Activated naive CD4-positive, alpha-beta T cell treated with anti-CD3 and anti-CD28 coated beads, Interleukin-2, amount 50 U/mL, for 72 hours (primary cell): ENCODE measurements around the gene RFTN1. TPM values are rescaled to one million over a fixed set of nuclear protein-coding genes. Genes with fewer than 3 reads are reported as not detected.
A peak's percentile ranks its signal among the peaks of the same experiment; 100 is the strongest.
"Not testable (repeated sequence)": the region's sequence is repeated elsewhere in the genome, so short reads cannot be mapped to it uniquely, and the experiment has no call there.

Source experiments
- ATAC-seq, 2 donors: fragments of 150-1000 bp; cut with Tn5 transposase; 2 replicates each; pipeline ENCODE4 v1.10.0; 2021; ENCODE audit warnings: mild to moderate bottlenecking in 2 of 2, moderate library complexity in 2 of 2
- DNase-seq, 2 donors: peaks; one replicate each; pipeline ENCODE4 v3.0.0; 2021 to 2022; ENCODE audit warnings: low spot score in 2 of 2
- H3K27ac Mint-ChIP-seq, 2 donors: one replicate each; pipeline ENCODE4 v1.8.0; 2022; ENCODE audit warnings: mild to moderate bottlenecking in 2 of 2, mixed read lengths in 2 of 2
- H3K36me3 Mint-ChIP-seq, 2 donors: one replicate each; pipeline ENCODE4 v1.8.0; 2022; ENCODE audit warnings: mixed read lengths in 2 of 2
- H3K9me3 Mint-ChIP-seq, 2 donors: one replicate each; pipeline ENCODE4 v1.8.0; 2022; ENCODE audit warnings: mixed read lengths in 2 of 2
- total RNA-seq, 2 donors: library from RNA; stranded (reverse); gene quantifications; one replicate each; pipeline ENCODE4 v1.2.3, GENCODE V29; 2022

RFTN1 gene
- total RNA-seq, 2 donors from 2014 or later = 94.3 to 111 TPM

DNA sequence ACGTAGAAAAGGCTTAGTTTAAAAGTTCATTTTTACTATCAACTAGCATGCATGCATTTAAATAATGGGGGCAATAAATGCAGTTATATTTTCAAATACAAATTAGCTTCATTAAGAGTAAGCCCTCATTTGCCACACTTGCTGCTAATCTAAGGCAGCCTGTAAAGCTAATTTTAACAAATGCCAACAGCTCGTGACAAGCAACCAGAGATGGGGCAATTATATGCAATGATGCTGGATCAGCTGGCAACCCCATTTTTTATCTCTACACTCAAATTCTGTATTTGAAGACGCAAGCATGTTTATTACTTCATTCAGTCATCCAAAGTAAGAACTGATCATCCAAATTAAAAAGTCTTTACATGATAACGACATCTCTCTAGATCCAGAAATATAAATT, 12.1 kb downstream of the RFTN1 start:
- no peak overlapping the region for H3K27ac Mint-ChIP-seq
- no peak for ATAC-seq
- H3K9me3 Mint-ChIP-seq = peaks cover 0 to 6% of the 10 kb centered on the region in 2 donors
- no peak for DNase-seq
- H3K36me3 Mint-ChIP-seq = peaks cover 29 to 74% of the 10 kb centered on the region in 2 donors

DNA sequence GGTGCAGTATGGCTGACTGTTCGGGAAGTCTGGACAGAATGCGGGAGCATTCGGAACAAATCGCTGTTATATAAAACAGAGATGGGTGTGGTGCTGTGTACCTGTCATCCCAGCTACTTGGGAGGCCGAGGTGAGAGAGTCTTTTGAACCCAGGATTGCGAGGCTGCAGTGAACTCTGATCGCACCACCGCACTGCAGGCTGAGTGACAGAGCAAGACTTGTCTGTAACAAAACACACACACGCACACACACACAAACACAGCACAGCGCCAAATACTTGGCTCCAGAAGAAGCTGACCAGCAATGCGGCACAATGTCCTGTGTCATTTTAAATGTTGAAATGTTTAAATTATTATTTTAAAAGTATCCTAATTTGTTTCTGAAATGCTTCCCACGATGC, 12.6 kb downstream of the RFTN1 start:
- DNase-seq (no peak), ATAC-seq (no peak)
- Mint-ChIP-seq H3K27ac (no peak overlapping the region), H3K36me3 (peaks cover 25 to 70% of the 10 kb centered on the region in 2 donors), H3K9me3 (peaks cover 0 to 6% of the 10 kb centered on the region in 2 donors)

DNA sequence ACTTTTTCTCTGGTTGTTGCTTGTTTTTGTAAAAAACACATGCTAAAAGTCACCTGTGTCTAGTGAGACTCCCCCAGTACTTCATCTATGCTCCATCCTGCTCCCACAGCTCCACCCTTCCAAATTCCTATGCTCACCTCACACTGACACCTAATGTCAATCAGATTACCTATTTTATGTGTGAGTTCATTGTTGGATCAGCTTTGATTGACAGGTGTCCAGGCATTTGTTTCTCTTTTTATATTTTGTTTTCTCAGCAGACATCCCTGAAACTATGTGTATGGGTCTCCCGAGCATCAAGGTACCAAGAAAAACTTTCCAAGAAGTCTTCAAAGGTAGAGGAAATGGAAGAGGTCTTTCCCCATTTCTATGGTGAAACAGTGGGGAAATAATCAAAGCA, 13.4 kb downstream of the RFTN1 start:
- Mint-ChIP-seq H3K27ac (no peak overlapping the region), H3K36me3 (peaks cover 19 to 62% of the 10 kb centered on the region in 2 donors), H3K9me3 (peaks cover 0 to 3% of the 10 kb centered on the region in 2 donors)
- no peak for DNase-seq
- no peak for ATAC-seq

DNA sequence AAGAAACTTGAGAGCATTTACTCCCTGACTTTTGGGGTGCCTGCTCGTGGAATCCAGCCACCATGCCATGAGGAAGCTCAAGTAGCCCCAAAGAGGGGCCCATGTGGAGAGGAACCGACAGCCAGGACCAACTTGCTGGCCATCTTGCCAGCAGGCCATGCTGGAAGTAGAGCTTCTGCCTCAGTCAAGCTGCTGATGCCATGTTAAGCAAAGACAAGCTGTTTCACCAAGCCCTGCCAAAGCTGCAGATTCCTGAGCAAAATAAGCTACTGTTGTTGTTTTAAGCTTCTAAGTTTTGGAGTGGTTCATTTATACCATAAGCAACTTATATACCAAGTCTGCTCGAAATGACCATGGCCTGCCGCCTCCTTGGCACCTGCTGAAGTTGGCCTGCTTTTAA, 14.1 kb downstream of the RFTN1 start:
- no peak for ATAC-seq
- no peak for DNase-seq
- Mint-ChIP-seq H3K36me3 (peaks cover 19 to 59% of the 10 kb centered on the region in 2 donors), H3K9me3 (peaks cover 0 to 3% of the 10 kb centered on the region in 2 donors), H3K27ac (no peak overlapping the region)

DNA sequence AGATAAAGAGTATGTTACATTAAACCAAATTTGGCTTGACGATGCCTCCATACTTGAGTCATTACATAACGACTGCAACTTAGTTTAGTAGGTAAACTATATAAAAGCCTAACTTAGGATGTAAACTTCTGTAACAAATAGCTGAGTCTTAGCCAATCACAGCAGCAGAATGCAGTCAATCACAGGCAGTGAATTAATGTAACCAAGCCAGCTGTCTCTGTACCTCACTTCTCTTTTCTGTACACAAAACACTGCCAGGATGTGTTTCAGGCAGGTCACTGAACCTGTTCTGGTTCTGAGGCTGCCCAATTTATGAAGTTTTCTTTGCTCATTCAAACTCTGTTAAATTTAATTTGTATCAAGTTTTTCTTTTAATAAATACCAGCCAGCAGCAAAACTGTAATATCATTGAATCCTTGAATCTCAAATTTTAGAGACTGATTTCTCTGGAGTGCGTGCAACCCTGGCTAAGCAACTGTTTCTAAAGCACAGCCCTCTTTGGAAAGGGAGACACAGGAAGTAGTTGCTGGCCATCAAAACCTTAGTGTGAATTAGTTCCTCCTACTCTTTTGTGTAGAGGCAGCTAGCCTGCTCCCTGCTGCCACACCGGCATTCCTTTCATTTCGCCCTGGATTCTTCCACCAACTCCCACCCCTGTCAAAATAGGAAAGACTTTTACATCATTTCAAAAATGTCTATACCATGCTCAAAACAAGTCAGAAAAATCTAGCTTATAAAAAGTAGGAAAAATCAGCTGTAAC, 15.2 kb downstream of the RFTN1 start:
- H3K36me3 Mint-ChIP-seq = peaks cover 20 to 63% of the 10 kb centered on the region in 2 donors
- DNase-seq = no peak
- peak overlapping the region in 1 of 2 donors; percentile 15 for H3K27ac Mint-ChIP-seq

DNA sequence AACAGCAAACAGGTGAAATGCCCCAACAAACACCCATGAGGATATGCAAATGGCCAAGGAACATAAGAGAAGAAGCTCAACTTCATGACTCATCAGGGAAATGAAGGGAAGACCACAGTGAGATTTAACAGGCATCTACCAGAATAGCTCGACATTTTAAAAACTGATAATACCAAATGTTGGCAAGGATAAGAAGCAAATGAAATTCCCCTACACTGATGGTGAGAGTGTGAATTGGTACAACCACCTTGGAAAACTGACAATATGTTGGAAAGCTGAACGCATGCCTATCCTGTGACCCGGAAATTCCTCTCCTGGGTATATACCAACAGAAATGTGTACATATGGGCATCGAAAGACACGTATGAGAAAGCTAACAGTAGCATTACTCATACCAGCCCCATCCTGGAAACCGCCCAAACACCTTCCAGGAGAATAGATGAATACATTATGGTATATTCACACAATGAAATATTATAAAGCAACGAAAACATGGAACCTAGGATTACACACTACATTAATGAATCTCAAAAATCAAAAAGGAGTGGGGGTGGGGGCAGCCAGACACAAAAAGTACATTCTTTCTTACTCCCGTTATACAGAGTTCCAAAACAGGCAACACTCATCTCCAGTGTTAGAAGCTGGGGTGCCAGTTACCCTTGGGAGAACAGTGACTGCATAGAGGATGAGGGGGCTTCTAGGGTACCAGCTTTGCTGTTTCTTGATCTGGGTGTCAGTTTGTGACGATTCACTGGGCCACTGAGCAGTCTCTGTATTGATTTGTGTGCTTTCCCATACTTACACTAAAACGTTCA, 16.9 kb downstream of the RFTN1 start:
- ATAC-seq (peak; percentile 86 to 90), DNase-seq (no peak)
- Mint-ChIP-seq H3K9me3 (peaks cover 0 to 3% of the 10 kb centered on the region in 2 donors), H3K27ac (peak overlapping the region; percentile 62 to 77), H3K36me3 (peaks cover 31 to 60% of the 10 kb centered on the region in 2 donors)

More for the DNA sequence above, 15.2 kb downstream of the RFTN1 start:
- H3K9me3 Mint-ChIP-seq = peaks cover 0 to 3% of the 10 kb centered on the region in 2 donors
- ATAC-seq = no peak

DNA sequence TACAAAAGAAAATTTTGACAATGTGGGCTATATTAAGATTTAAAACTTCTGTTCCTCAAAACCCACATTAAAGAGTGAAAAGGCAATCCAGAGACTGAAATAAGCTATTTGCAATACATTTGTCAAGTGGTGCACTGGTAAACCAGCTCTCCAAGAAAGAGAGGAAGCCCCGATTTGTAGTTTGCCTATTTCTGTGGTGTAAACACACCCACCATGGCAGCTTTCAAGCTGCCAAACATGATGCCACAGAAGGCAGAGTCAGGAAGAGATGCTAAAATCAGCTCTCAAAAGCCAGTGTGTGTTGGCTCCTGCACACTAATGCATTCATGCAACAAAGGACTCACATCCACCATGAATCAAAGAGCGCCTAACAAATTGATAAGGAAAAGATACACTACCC, 17.5 kb downstream of the RFTN1 start:
- DNase-seq = no peak
- peaks cover 35 to 64% of the 10 kb centered on the region in 2 donors for H3K36me3 Mint-ChIP-seq
- peaks cover 0 to 3% of the 10 kb centered on the region in 2 donors for H3K9me3 Mint-ChIP-seq
- peak overlapping the region in 1 of 2 donors; percentile 77 for H3K27ac Mint-ChIP-seq
- ATAC-seq = no peak

DNA sequence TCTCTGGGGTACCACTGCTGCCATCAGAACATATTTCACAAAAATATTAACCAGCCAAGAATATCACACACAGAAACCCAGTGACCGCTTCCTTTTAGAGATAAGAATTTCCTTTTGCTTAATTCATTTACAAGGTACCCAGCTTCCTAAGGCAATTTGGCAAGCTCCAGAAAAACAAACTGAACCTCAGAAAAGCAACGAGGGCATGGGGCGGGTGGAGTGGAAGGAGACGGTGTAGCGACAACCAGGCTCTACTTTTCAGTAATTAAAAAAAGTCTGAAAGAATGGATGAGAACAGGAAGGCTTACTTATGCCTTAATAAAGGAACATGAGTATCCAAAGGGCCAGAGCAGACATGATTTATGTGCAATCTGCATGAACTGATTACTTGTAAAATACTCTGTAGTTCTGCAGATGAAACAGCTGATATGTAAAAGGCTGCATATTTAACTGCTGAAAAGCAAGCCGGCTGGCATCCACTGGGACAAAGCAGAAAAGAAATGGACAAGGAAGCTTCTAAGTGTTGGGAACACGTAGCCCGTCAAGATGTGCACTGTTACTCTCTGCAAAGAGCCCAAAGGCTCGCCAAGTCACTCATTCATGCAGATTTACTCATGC, 18.6 kb downstream of the RFTN1 start:
- Mint-ChIP-seq H3K27ac (peak overlapping the region in 1 of 2 donors; percentile 77), H3K9me3 (no peaks in the 10 kb centered on the region)

DNA sequence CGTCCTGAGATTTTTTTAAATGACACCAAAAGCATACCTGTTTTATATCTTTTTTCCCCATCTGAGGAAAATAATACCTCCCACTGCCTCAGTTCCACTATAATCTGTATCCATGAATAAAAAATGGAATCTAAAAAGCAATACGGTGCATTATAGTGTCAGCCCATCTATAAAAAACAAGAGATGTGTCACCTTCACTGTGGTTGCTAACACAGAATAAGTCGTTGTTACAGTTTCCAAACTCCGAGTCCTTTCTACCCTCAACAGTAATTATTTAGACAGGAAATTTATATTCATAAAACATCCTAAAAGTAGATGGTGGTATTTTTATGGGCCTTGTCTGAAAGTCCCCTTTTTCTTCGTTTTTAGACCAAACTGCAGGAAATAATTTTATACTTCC, 19.4 kb downstream of the RFTN1 start:
- DNase-seq = no peak
- Mint-ChIP-seq H3K9me3 (no peaks in the 10 kb centered on the region), H3K36me3 (peaks cover 41 to 67% of the 10 kb centered on the region in 2 donors), H3K27ac (peak overlapping the region; percentile 52 to 77)
- no peak for ATAC-seq

More for the DNA sequence above, 18.6 kb downstream of the RFTN1 start:
- DNase-seq = no peak
- peaks cover 34 to 63% of the 10 kb centered on the region in 2 donors for H3K36me3 Mint-ChIP-seq
- no peak for ATAC-seq

DNA sequence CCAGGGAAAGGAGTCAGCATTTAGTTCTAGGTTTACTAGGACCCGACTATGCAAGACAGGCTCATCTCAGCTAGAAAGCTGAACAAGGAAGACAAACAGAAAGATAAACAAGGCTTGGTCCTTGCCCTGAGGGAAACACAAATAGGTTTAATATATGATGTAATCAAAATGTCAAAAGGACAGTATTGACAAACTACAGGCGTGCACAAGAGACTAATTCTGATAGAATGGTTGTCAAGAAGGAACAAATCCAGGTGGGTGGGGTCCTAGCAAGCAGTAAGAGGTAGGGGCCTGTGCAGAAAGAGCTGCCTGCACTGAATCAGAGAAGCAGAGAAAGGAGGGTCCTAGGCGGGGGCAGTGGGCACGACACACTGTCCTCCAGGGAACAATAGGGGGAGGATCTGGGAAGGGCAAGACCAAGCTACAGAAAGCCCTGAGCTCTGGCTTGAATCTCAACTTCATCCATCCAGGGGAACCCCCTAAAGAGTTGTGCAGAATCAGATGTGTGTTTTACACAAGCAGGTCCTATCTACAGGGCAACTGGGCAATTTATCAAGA, 23.4 kb downstream of the RFTN1 start:
- DNase-seq = no peak
- no peak for ATAC-seq
- H3K27ac Mint-ChIP-seq = peak overlapping the region in 1 of 2 donors; percentile 39
- no peaks in the 10 kb centered on the region for H3K9me3 Mint-ChIP-seq
- peaks cover 48 to 85% of the 10 kb centered on the region in 2 donors for H3K36me3 Mint-ChIP-seq

DNA sequence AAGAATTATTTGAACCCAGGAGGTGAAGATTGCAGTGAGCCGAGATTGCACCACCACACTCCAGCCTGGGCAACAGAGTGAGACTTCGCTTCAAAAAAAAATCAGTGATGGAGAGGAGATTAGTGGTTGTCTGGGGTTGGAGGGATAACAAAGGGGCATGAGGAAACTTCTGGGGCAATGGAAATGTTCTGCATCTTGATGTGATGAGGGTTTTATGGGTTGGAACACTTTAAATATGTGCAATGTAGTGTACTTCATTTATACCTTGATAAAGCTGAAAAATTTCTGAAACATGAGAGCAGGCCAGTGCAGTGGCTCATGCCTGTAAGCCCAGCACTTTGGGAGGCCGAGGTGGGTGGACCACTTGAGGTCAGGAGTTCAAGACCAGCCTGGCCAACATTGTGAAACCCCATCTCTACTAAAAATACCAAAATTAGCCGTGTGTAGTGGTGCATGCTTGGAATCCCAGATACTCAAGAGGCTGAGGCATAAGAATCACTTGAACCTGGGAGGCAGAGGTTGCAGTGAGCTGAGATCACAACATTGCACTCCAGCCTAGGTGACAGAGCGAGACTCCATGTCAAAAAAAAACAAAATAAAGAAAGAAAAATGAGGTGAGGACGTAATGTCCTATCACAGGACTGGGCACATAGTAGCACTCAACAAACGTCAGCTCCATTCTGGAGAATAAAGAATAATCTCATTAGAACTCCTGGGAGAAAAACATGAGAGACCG, 24.0 kb downstream of the RFTN1 start:
- peaks cover 41 to 85% of the 10 kb centered on the region in 2 donors for H3K36me3 Mint-ChIP-seq
- not testable (repeated sequence) for ATAC-seq
- peak overlapping the region in 1 of 2 donors; percentile 92 for H3K27ac Mint-ChIP-seq

DNA sequence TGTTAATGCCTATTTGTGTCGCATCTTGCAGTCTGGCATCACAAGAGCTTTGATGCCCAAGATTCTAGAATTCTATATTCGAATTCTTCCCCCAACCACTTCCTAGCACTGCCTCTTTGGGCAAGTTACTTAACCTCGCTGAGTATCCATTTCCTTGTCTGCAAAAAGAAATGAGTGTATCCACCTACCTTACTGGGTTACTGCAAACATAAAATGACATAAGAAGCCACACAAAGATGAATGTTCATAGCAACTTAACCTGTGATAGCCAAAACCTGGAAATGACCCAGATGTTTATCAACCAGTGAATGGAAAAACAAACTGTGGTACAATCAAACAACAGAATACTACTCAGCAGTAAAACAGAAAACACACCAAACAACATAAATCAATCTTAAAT, 24.9 kb downstream of the RFTN1 start:
- DNase-seq (no peak), ATAC-seq (peak in 1 of 2 donors; percentile 66)
- peaks cover 39 to 83% of the 10 kb centered on the region in 2 donors for H3K36me3 Mint-ChIP-seq
- no peak overlapping the region for H3K27ac Mint-ChIP-seq
- no peaks in the 10 kb centered on the region for H3K9me3 Mint-ChIP-seq

More for the DNA sequence above, 24.0 kb downstream of the RFTN1 start:
- not testable (repeated sequence) for DNase-seq, H3K9me3 Mint-ChIP-seq

DNA sequence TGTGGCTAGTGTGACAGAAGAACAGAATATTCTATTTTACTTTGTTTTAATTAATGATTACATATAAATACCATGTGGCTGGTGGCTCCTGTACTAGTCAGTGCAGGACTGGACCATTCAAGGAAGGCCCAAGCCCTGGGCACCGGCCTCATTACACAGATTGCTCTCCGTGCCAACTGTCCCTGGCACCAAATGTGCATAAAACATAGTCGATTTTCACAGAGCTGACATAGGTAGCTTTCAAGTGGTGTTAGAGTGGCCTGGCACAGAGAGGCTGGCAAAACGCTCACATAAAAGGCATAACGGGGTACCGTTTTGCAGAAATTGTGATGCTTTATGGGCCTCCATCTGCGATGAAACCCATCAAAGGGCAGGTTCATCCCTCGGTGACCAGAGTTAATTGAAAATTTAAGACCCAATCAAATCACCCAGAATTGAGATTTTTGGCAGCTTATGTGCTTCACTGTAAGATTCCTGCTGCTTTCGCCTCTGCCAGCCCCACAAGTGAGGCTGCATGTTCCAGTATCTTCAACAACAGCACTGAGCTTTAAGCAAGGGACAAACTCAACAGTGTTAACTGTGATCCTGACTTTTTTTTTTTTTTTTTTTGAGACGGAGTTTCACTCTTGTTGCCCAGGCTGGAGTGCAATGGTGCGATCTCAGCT, 25.9 kb downstream of the RFTN1 start:
- DNase-seq (no peak), ATAC-seq (no peak)
- Mint-ChIP-seq H3K36me3 (peaks cover 35 to 83% of the 10 kb centered on the region in 2 donors), H3K9me3 (no peaks in the 10 kb centered on the region), H3K27ac (no peak overlapping the region)

DNA sequence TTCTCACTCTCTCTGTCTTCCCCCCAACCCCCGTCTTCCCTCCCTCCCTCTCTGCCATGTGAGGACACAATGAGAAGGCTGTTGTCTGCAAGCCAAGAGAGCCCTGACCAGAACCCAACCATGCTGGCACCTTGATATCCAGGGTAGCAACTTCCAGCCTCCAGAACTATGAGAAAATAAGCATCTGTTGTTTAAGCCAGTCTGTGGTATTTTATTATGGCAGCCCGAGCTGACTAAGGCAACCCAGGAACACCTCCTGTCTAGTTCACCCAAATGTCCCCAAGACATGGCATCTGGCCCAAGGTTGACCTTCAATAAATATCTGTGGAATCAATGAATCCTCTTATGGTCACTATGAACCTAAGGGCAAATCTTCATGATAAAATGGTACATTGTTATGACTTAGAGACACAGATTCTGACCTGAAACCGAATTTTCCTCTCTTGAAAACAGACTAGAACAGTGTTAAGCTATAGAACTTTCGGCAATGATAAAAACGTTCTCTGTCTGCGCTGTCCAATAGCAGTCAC, 26.5 kb downstream of the RFTN1 start:
- Mint-ChIP-seq H3K27ac (peak overlapping the region in 1 of 2 donors; percentile 44), H3K9me3 (no peaks in the 10 kb centered on the region), H3K36me3 (peaks cover 30 to 76% of the 10 kb centered on the region in 2 donors)
- no peak for DNase-seq
- no peak for ATAC-seq

DNA sequence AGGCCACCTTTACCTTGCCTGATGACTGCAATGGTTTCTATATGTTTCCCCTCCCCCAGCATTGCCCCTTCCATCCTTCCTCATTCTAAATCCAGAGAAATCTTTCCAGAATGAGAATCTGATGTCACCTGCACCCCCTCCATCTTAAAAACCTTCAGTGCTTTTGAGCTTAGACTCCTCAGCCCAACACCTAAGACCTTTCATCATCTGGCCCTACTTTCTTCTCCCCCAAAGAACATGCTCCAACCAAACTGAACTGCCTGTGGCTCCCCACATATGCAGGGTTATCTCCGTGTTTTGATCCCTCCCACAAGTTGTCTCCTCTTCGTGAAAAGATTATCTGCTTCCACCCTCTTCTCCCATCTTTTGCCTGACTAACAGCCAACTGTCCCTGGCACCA, 27.3 kb downstream of the RFTN1 start:
- Mint-ChIP-seq H3K9me3 (no peaks in the 10 kb centered on the region), H3K27ac (peak overlapping the region; percentile 44 to 58), H3K36me3 (peaks cover 25 to 68% of the 10 kb centered on the region in 2 donors)
- ATAC-seq (no peak), DNase-seq (no peak)
